ENCODE measurements around the gene OARD1.
"Not testable (repeated sequence)": the region's sequence is repeated elsewhere in the genome, so short reads cannot be mapped to it uniquely, and the experiment has no call there.

Gene OARD1

GRCh38 chr6:41071923-41072835 is at the start of gene OARD1:
TSS of gene OARD1 (minus strand) at chr6:41072356. CDS start at chr6:41071634, 722 bp downstream.
- no peak for TF ChIP-seq CTCF (IDR thresholded peaks at IDR 0.05; ENCODE audit: low read length, missing control alignments)

GRCh38 chr6:41120058-41120457 is 47.9 kb upstream of the OARD1 start:
- no peak for TF ChIP-seq CTCF (IDR thresholded peaks at IDR 0.05; ENCODE audit: low read length, missing control alignments)
- H3K4me3 ChIP-seq (replicated peaks; ENCODE audit: low read depth, low read length), result no peak overlapping the region
- no peak for DNase-seq (ENCODE audit: low read depth)

More at GRCh38 chr6:41071923-41072835, at the start of gene OARD1:
- DNase-seq (ENCODE audit: low read depth), result peak; percentile 100
- peak within 1 kb of the TSS; percentile 82 for H3K4me3 ChIP-seq (replicated peaks; ENCODE audit: low read depth, low read length)

GRCh38 chr6:41119508-41119907 is 47.4 kb upstream of the OARD1 start:
- no peak for DNase-seq (ENCODE audit: low read depth)
- H3K4me3 ChIP-seq (replicated peaks; ENCODE audit: low read depth, low read length), result no peak overlapping the region
- TF ChIP-seq CTCF (IDR thresholded peaks at IDR 0.05; ENCODE audit: low read length, missing control alignments), result no peak

- not testable (repeated sequence) for DNase-seq (ENCODE audit: low read depth); H3K4me3 ChIP-seq (replicated peaks; ENCODE audit: low read depth, low read length)
Observed at GRCh38 chr6:41115027-41115426, 42.9 kb upstream of the OARD1 start.

GRCh38 chr6:41111017-41111416 is 38.9 kb upstream of the OARD1 start:
- TF ChIP-seq CTCF (IDR thresholded peaks at IDR 0.05; ENCODE audit: low read length, missing control alignments), result no peak
- H3K4me3 ChIP-seq (replicated peaks; ENCODE audit: low read depth, low read length), result no peak overlapping the region
- DNase-seq (ENCODE audit: low read depth), result no peak

- no peak for TF ChIP-seq CTCF (IDR thresholded peaks at IDR 0.05; ENCODE audit: low read length, missing control alignments)
- H3K4me3 ChIP-seq (replicated peaks; ENCODE audit: low read depth, low read length), result no peak overlapping the region
- no peak for DNase-seq (ENCODE audit: low read depth)
Observed at GRCh38 chr6:41103847-41104246, 31.7 kb upstream of the OARD1 start.

GRCh38 chr6:41100871-41101287 is 28.7 kb upstream of the OARD1 start:
- DNase-seq (ENCODE audit: low read depth), result no peak
- H3K4me3 ChIP-seq (replicated peaks; ENCODE audit: low read depth, low read length), result no peak overlapping the region
- TF ChIP-seq CTCF (IDR thresholded peaks at IDR 0.05; ENCODE audit: low read length, missing control alignments), result no peak
